OCI-LY7 (cell line): ENCODE measurements around the gene CAPN5. TPM values are rescaled to one million over a fixed set of nuclear protein-coding genes. Genes with fewer than 3 reads are reported as not detected.

Experiments used
- BruUV-seq: library from RNA; stranded (reverse); fragments of 400-500 nt; replicated peaks from 2 replicates; lab custom pipeline; 2021; lab: Mats Ljungman, UMichigan
- CTCF ChIA-PET: fragments of 300-600 bp; sonication (Branson Sonifier 250); formaldehyde crosslinking; loops from one replicate; lab custom pipeline; 2022; ENCODE audit warnings: antibody characterized with exemption; ENCODE audit not compliant: unreplicated experiment; lab: Charles Lee
- POLR2A ChIA-PET: fragments of 300-600 bp; sonication (Branson Sonifier 250); formaldehyde crosslinking; loops from one replicate; lab custom pipeline; 2022; ENCODE audit warnings: antibody characterized with exemption; lab: Charles Lee
- DNase-seq: peaks from one replicate; pipeline ENCODE4 v3.0.0-alpha.2; 2015; ENCODE audit warnings: low spot score
- H2AFZ ChIP-seq: fragments of 200-600 bp; sonication (generic), shearing (Covaris generic); 2 replicates; pipeline ENCODE4 v1.6.1; 2014; ENCODE audit warnings: mild to moderate bottlenecking, antibody characterized with exemption, low read length, moderate library complexity
- H3K27ac ChIP-seq: fragments of 200-600 bp; sonication (generic); 2 replicates; pipeline ENCODE4 v1.5.1; 2014; ENCODE audit warnings: mixed run types, low read depth, mild to moderate bottlenecking, moderate library complexity, low read length, inconsistent platforms; ENCODE audit not compliant: poor library complexity, severe bottlenecking
- H3K36me3 ChIP-seq: fragments of 200-600 bp; sonication (generic); 2 replicates; pipeline ENCODE4 v1.6.1; 2014; ENCODE audit warnings: mild to moderate bottlenecking, antibody characterized with exemption, low read length, moderate library complexity, mixed read lengths; ENCODE audit not compliant: insufficient read depth
- H3K4me1 ChIP-seq: fragments of 200-600 bp; sonication (generic); 2 replicates; pipeline ENCODE4 v1.5.1; 2014; ENCODE audit warnings: mild to moderate bottlenecking, low read length; ENCODE audit not compliant: insufficient read depth, poor library complexity, severe bottlenecking
- H3K4me2 ChIP-seq: fragments of 200-600 bp; sonication (generic); 2 replicates; pipeline ENCODE4 v1.6.1; 2014; ENCODE audit warnings: mild to moderate bottlenecking, low read length
- H3K4me3 ChIP-seq: fragments of 200-600 bp; sonication (generic); 2 replicates; pipeline ENCODE4 v1.5.1; 2014; ENCODE audit warnings: mild to moderate bottlenecking, low read depth, low read length; ENCODE audit not compliant: poor library complexity, severe bottlenecking
- H3K79me2 ChIP-seq: fragments of 200-600 bp; sonication (generic); 2 replicates; pipeline ENCODE4 v1.6.1; 2016; ENCODE audit warnings: low read depth, mild to moderate bottlenecking, low read length, moderate library complexity, mixed read lengths; ENCODE audit not compliant: insufficient read depth
- H3K9me2 ChIP-seq: fragments of 200-600 bp; sonication (generic); 2 replicates; pipeline ENCODE4 v1.6.1; 2016; ENCODE audit warnings: mild to moderate bottlenecking, low read length, mixed read lengths; ENCODE audit not compliant: insufficient read depth
- H3K9me3 ChIP-seq: fragments of 200-600 bp; sonication (generic); 2 replicates; pipeline ENCODE4 v1.6.1; 2014; ENCODE audit warnings: mild to moderate bottlenecking, mixed run types, low read length, mixed read lengths
- H4K20me1 ChIP-seq: fragments of 200-600 bp; sonication (generic); 2 replicates; pipeline ENCODE4 v1.6.1; 2014; ENCODE audit warnings: mild to moderate bottlenecking, antibody characterized with exemption, low read length, moderate library complexity, mixed read lengths; ENCODE audit not compliant: insufficient read depth
- CTCF ChIP-seq: fragments of 200-600 bp; sonication (generic); conservative IDR thresholded peaks from 2 replicates; pipeline ENCODE4 v1.5.1; 2014; ENCODE audit warnings: mild to moderate bottlenecking, antibody characterized with exemption, low read length, moderate library complexity, mixed read lengths
- EZH2phosphoT487 ChIP-seq: fragments of 200-600 bp; sonication (generic); IDR thresholded peaks from 2 replicates; pipeline ENCODE4 v1.6.1; 2018; ENCODE audit warnings: low read depth, borderline replicate concordance, mild to moderate bottlenecking, mixed run types, antibody characterized with exemption, low read length, moderate library complexity, mixed read lengths
- intact Hi-C: fragments of 100-400 bp; cut with micrococcal nuclease; formaldehyde crosslinking; loops from one replicate; pipeline ENCODE4 v1.10.0; 2022; ENCODE audit not compliant: unreplicated experiment
- total RNA-seq, 2 experiments: library from RNA; depleted of rRNA in 1 of 2; stranded (reverse); fragments of >200 nt in 1 of 2; shearing (Covaris generic) in 1 of 2; gene quantifications; 2 replicates each; pipeline ENCODE4 v1.2.3, GENCODE V29; 2014 to 2022

The CAPN5 gene
- total RNA-seq, 2 experiments from 2014 or later, result 1.4 to 1.5 TPM

- intact Hi-C loops, result no loop called here
Observed at GRCh38 chr11:77092382-77092781, 25.6 kb downstream of the CAPN5 start.

GRCh38 chr11:77093056-77093891, 26.5 kb downstream of the CAPN5 start:
- intact Hi-C loops, result no loop called here
- no peak for DNase-seq
- Histone ChIP-seq H3K4me1 (no peaks in the 10 kb centered on the region), H3K4me2 (no peak overlapping the region), H3K27ac (no peak overlapping the region), H3K4me3 (no peak overlapping the region), H3K9me3 (no peaks in the 10 kb centered on the region), H4K20me1 (no peaks in the 10 kb centered on the region), H3K9me2 (no peaks in the 10 kb centered on the region), H3K79me2 (no peaks in the 10 kb centered on the region), H3K36me3 (no peaks in the 10 kb centered on the region), H2AFZ (no peak overlapping the region)
- ChIA-PET POLR2A (no interaction called here), CTCF (no interaction called here)
- TF ChIP-seq EZH2phosphoT487, result no peak
- TF ChIP-seq CTCF, result no peak
- no TSS peak for BruUV-seq

More at GRCh38 chr11:77092382-77092781, 25.6 kb downstream of the CAPN5 start:
- ChIA-PET POLR2A (no interaction called here), CTCF (interaction anchor here (1.8 kb wide), 1 partner anchor 45 kb away, joined by 11 read pairs; no protein-coding TSS in a partner anchor)
- H3K9me3 ChIP-seq, result no peaks in the 10 kb centered on the region
- no peak overlapping the region for H3K27ac ChIP-seq
- DNase-seq, result no peak
- H3K4me3 ChIP-seq, result no peak overlapping the region
- H3K79me2 ChIP-seq, result no peaks in the 10 kb centered on the region
- no peak for TF ChIP-seq CTCF
- no peak for TF ChIP-seq EZH2phosphoT487
- no peaks in the 10 kb centered on the region for H3K4me1 ChIP-seq
- H3K36me3 ChIP-seq, result no peaks in the 10 kb centered on the region
- no peaks in the 10 kb centered on the region for H4K20me1 ChIP-seq
- BruUV-seq, result no TSS peak
- H2AFZ ChIP-seq, result no peak overlapping the region
- H3K4me2 ChIP-seq, result no peak overlapping the region
- no peaks in the 10 kb centered on the region for H3K9me2 ChIP-seq
